HepG2 (cell line): ENCODE results near the gene DPH5. TPM values are rescaled to one million over a fixed set of nuclear protein-coding genes. Genes with fewer than 3 reads are reported as not detected.

Experiments
- ATAC-seq: fragments of 200-7000 bp; cut with Tn5 transposase; 3 replicates; pipeline ENCODE4 v1.9.1; 2020; ENCODE audit warnings: mild to moderate bottlenecking, moderate library complexity
- BruUV-seq: library from RNA; stranded (reverse); fragments of 400-500 nt; replicated peaks from 2 replicates; lab custom pipeline; 2021; lab: Mats Ljungman, UMichigan
- CTCF ChIA-PET: fragments of 300-600 bp; formaldehyde crosslinking; extraction: SDS; loops from one replicate; lab custom pipeline; 2021; ENCODE audit warnings: low total read pairs, inconsistent platforms, low intra/inter-chr PET ratio; lab: Yijun Ruan, JAX
- POLR2A ChIA-PET: fragments of 350-600 bp; sonication (Branson Sonifier 250); formaldehyde crosslinking; loops from one replicate; lab custom pipeline; 2020; ENCODE audit warnings: antibody characterized with exemption, inconsistent platforms; lab: Yijun Ruan, JAX
- DNase-seq: peaks from one replicate; pipeline ENCODE4 v3.0.0-alpha.2; 2015; ENCODE audit warnings: low spot score
- FAIRE-seq: peaks from 3 replicates; lab custom pipeline; 2011; peaks lifted over from hg19 to GRCh38; lab: Jason Lieb, UNC
- H2AFZ ChIP-seq: one replicate; pipeline ENCODE4 v1.6.1; 2011; ENCODE audit warnings: low read length, inconsistent platforms
- H3K27ac ChIP-seq: fragments of 300-600 bp; 3 replicates; pipeline ENCODE4 v1.8.0; 2011; ENCODE audit warnings: mixed run types, mild to moderate bottlenecking, mixed read lengths, low read length, inconsistent platforms; ENCODE audit not compliant: insufficient read depth; ENCODE audit errors: extremely low read length
- H3K27me3 ChIP-seq, 2 experiments: fragments of 200-600 bp in 1 of 2; 2 replicates in 1 of 2; 3 replicates in 1 of 2; pipeline versions ENCODE4 v1.6.0 to v1.8.0; 2011; ENCODE audit warnings: low read length in 2 of 2, mild to moderate bottlenecking in 2 of 2, moderate library complexity in 2 of 2, inconsistent platforms in 1 of 2; ENCODE audit not compliant: insufficient read depth in 2 of 2, control insufficient read depth in 1 of 2
- H3K36me3 ChIP-seq, 2 experiments: fragments of 200-600 bp in 1 of 2; replicated peaks in 1 of 2; 2 replicates in 1 of 2; 3 replicates in 1 of 2; pipeline versions ENCODE4 v1.5.1 to v1.8.0; 2011; ENCODE audit warnings: low read length in 2 of 2, inconsistent platforms in 1 of 2; ENCODE audit not compliant: insufficient read depth in 2 of 2, control insufficient read depth in 1 of 2
- H3K4me1 ChIP-seq: 2 replicates; pipeline ENCODE4 v1.5.1; 2012; ENCODE audit warnings: low read length, inconsistent platforms; ENCODE audit not compliant: insufficient read depth
- H3K4me2 ChIP-seq: 2 replicates; pipeline ENCODE4 v1.6.0; 2011; ENCODE audit warnings: low read depth, low read length, inconsistent platforms
- H3K4me3 ChIP-seq, 3 experiments: fragments of 200-600 bp in 1 of 3; sonication (generic), shearing (Covaris generic) in 1 of 3; replicated peaks in 1 of 3; 2 replicates each; pipeline ENCODE4 v1.5.1; 2011 to 2016; ENCODE audit warnings: low read length in 3 of 3, inconsistent platforms in 2 of 3, low read depth in 2 of 3, mild to moderate bottlenecking in 2 of 3, control low read depth in 1 of 3, mixed read lengths in 1 of 3; ENCODE audit not compliant: insufficient read depth in 1 of 3
- H3K79me2 ChIP-seq: one replicate; pipeline ENCODE4 v1.6.1; 2011; ENCODE audit warnings: low read length, inconsistent platforms; ENCODE audit not compliant: insufficient read depth
- H3K9ac ChIP-seq: 2 replicates; pipeline ENCODE4 v1.6.0; 2011; ENCODE audit warnings: mild to moderate bottlenecking, low read depth, low read length, inconsistent platforms; ENCODE audit not compliant: insufficient read depth
- H3K9me3 ChIP-seq: 2 replicates; pipeline ENCODE4 v1.5.1; 2012; ENCODE audit warnings: mild to moderate bottlenecking, low read length
- H4K20me1 ChIP-seq: 2 replicates; pipeline ENCODE4 v1.6.0; 2011; ENCODE audit warnings: inconsistent platforms, mild to moderate bottlenecking, low read length, moderate library complexity; ENCODE audit not compliant: insufficient read depth
- MXD4 ChIP-seq: IDR thresholded peaks from 2 replicates; pipeline ENCODE4 v1.6.1; 2016; ENCODE audit warnings: mild to moderate bottlenecking, missing biosample characterization, missing genetic modification reagents
- U2AF1 ChIP-seq: fragments of 200-400 bp; formaldehyde crosslinking; optimal IDR thresholded peaks from 2 replicates; pipeline ENCODE3; 2017; ENCODE audit warnings: mild to moderate bottlenecking, low read depth, low read length
- XRCC5 ChIP-seq: fragments of 200-400 bp; formaldehyde crosslinking; optimal IDR thresholded peaks from 2 replicates; pipeline ENCODE3; 2017; ENCODE audit warnings: mild to moderate bottlenecking, low read length
- ZBED4 ChIP-seq: sonication (generic); formaldehyde crosslinking; IDR thresholded peaks from 2 replicates; pipeline ENCODE4 v1.4.0; 2020; ENCODE audit warnings: missing genetic modification reagents, borderline replicate concordance
- ZFAT ChIP-seq: sonication (generic); formaldehyde crosslinking; conservative IDR thresholded peaks from 2 replicates; pipeline ENCODE4 v1.8.1; 2023; ENCODE audit warnings: missing genetic modification reagents, inconsistent platforms
- WGBS: methylation state at CpG from one replicate; pipeline ENCODE4 v1.1.6; 2017; ENCODE audit warnings: low lambda C conversion rate; 5-methylcytosine and 5-hydroxymethylcytosine counted together
- in situ Hi-C: cut with HindIII; loops from 2 replicates; pipeline ENCODE4 v1.10.0; 2017; ENCODE audit warnings: low pct_unique_long_range_greater_than_20kb; ENCODE audit not compliant: extremely low pct_ligation_motif_present
- intact Hi-C: fragments of 100-400 bp; cut with micrococcal nuclease; formaldehyde crosslinking; loops from one replicate; pipeline ENCODE4 v1.10.0; 2022; ENCODE audit not compliant: unreplicated experiment
- polyA plus RNA-seq, 8 experiments: library from polyadenylated mRNA; depleted of rRNA in 3 of 8; stranded (reverse) in 7 of 8; unstranded in 1 of 8; fragments of >200 nt; fragmentation: Illumina TruSeq in 4 of 8; extraction: Trizol in 4 of 8; gene quantifications; 2 replicates each; pipeline versions ENCODE4 v1.2.1 to v1.2.3, GENCODE V29; 2011 to 2016; ENCODE audit warnings: low read depth in 4 of 8, missing spikeins in 1 of 8, mixed read lengths in 1 of 8; ENCODE audit not compliant: insufficient read depth in 1 of 8
- total RNA-seq, 5 experiments: library from RNA; depleted of rRNA; stranded (reverse); fragments of >200 nt; fragmentation: Illumina TruSeq; extraction: Trizol; gene quantifications; 2 replicates each; pipeline ENCODE4 v1.2.3, GENCODE V29; 2016; ENCODE audit warnings: low read depth in 1 of 5
- TF ChIP-seq, protein P1 (sequence below): sonication (generic); formaldehyde crosslinking; IDR thresholded peaks from 2 replicates; pipeline ENCODE4 v1.4.0; 2020; ENCODE audit warnings: missing genetic modification reagents

DPH5 gene
- total and polyA plus RNA-seq, 2 of the 13 experiments (the other 11 are each of a cell fraction or from before 2014, with no cell fraction given), result 53.2 to 79.6 TPM

- no peaks in the 10 kb centered on the region for H3K79me2 ChIP-seq
- H4K20me1 ChIP-seq, result peaks cover 6% of the 10 kb centered on the region; the same call in 1 of the 2 replicates
- H3K4me1 ChIP-seq, result peaks cover 50% of the 10 kb centered on the region
- CTCF ChIA-PET, result no interaction called here
- 100% methylated on average over 1 of the region's 1 CpG for WGBS
- H3K36me3 ChIP-seq, result peaks cover 0 to 11% of the 10 kb centered on the region in 2 experiments; a peak in 2 of 5 replicates
- H3K27ac ChIP-seq, result no peak overlapping the region
- H2AFZ ChIP-seq, result no peak overlapping the region
- intact Hi-C loops, result loop anchor here (10.0 kb wide), 1 partner anchor 132 kb away; no protein-coding TSS in a partner anchor
- POLR2A ChIA-PET, result no interaction called here
- peak; percentile 20 for DNase-seq
- no peak overlapping the region for H3K4me2 ChIP-seq
- in situ Hi-C loops, result no loop called here
- H3K27me3 ChIP-seq, result no peaks in the 10 kb centered on the region
- no peak for TF ChIP-seq ZFAT
- TF ChIP-seq XRCC5, result no peak
- TF ChIP-seq, protein P1, sequence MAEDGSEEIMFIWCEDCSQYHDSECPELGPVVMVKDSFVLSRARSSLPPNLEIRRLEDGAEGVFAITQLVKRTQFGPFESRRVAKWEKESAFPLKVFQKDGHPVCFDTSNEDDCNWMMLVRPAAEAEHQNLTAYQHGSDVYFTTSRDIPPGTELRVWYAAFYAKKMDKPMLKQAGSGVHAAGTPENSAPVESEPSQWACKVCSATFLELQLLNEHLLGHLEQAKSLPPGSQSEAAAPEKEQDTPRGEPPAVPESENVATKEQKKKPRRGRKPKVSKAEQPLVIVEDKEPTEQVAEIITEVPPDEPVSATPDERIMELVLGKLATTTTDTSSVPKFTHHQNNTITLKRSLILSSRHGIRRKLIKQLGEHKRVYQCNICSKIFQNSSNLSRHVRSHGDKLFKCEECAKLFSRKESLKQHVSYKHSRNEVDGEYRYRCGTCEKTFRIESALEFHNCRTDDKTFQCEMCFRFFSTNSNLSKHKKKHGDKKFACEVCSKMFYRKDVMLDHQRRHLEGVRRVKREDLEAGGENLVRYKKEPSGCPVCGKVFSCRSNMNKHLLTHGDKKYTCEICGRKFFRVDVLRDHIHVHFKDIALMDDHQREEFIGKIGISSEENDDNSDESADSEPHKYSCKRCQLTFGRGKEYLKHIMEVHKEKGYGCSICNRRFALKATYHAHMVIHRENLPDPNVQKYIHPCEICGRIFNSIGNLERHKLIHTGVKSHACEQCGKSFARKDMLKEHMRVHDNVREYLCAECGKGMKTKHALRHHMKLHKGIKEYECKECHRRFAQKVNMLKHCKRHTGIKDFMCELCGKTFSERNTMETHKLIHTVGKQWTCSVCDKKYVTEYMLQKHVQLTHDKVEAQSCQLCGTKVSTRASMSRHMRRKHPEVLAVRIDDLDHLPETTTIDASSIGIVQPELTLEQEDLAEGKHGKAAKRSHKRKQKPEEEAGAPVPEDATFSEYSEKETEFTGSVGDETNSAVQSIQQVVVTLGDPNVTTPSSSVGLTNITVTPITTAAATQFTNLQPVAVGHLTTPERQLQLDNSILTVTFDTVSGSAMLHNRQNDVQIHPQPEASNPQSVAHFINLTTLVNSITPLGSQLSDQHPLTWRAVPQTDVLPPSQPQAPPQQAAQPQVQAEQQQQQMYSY (CRISPR knock-in tag), result no peak
- no peak for TF ChIP-seq ZBED4
- TF ChIP-seq MXD4 (CRISPR knock-in tag), result no peak
- TF ChIP-seq U2AF1, result no peak
- TF ChIP-seq, all 625 proteins: peak for 0
- Histone ChIP-seq H3K9me3 (no peaks in the 10 kb centered on the region), H3K9ac (no peak overlapping the region), H3K4me3 (no peak overlapping the region)
- BruUV-seq, result no TSS peak
- FAIRE-seq (no peak), ATAC-seq (no peak)
Observed at GRCh38 chr1:101003012-101003650, 22.5 kb downstream of the DPH5 start.
